Hematopoietic multipotent progenitor cell treated with erythropoietin and hydrocortisone succinate and interleukin-3 and kit ligand, for 6 days (in vitro differentiated cells): ENCODE results near the gene DOCK2.
"Not testable (repeated sequence)": the region's sequence is repeated elsewhere in the genome, so short reads cannot be mapped to it uniquely, and the experiment has no call there.

Source experiments
- DNase-seq: peaks from one replicate; pipeline ENCODE4 v3.0.0-alpha.2; 2015

DOCK2 gene

DNA sequence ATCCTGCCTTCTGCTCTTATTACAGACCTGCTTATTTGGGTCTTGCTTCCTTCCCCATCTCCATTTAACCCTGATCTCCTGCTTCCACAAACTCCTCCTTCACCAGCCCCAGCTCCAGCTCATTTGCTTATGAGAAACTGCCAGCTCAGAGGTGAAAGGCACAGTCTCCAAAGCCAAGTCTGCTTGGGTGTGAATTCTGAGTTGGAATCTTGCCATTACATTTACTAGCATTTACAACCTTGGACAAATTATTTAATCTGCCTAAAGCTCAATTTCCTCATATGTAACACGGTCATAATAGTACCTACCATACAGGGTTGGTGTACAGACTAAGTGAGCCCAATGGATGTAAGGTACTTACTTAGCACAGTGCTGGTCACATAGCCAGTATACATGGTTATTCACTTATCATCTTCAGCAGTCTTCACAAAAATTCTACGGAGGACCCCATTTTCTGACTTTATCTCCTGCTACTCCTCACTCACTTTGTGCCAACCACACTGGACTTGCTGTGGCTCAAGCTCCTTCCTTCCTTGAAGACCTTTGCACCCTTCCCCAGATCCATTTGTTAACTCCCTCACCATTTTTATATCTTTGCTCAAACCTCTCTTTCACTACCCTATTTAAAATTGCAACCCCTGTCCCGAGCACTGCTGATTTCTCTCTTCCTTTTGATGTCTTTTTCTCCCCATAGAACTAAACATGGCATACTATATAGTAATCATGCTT, 86.2 kb downstream of the DOCK2 start:
- DNase-seq = no peak

DNA sequence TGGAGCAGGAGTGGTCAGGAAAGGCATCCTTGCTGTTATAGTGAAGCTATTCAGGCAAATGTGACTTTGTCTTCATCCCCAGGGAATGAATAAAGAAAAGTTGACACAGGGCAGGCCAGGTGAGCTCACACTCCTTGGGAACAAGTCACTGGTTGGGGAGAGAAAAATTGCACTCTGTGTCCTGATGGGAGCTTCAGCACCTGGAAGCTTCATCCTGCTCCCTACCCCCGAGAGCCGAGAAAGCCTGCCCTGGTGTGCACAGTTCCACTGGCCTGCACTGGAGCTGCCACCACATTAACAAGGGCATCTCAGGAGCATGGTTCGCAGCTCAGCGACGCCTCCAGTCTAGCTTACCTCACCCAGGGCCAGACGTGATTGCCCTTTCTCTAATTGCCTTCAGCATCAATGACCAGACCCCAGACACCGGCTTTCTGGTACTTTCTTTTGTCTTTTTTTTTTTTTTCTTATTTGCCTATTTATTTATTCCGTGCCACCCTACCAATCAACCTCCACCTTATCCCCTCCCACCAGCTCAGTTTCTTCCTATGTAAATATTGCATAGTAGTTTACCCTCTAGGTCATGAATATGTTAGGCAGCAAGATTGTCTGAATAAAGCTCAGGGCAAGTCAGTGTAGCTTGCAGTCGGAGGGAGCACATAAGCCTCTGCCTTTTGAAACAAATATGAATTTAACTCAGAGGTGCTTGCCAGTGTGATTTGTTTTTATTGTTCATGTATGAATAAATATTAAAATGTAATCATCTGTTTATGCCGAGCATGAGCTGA, 87.4 kb downstream of the DOCK2 start:
- no peak for DNase-seq

GRCh38 chr5:169725665-169726064, 88.6 kb downstream of the DOCK2 start:
- not testable (repeated sequence) for DNase-seq

DNA sequence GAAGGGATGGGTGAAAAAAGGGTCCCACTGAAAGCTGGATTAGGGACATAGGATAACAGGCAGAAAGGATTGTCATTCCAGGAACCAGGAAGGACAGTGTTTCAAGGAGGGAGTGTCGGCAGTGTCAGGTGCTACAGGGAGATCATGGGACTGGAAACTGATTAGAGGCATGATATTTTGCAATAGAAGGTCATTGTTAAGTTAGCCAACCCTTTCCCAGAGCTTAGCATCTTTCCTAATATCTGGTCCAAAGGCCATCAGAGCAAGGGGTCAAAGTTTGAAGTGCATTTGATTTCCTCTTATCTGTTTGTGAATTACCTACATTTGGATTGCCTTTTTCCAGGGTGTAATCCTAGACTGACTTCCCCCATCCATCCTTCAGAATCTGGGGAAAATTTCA, 91.3 kb downstream of the DOCK2 start:
- DNase-seq = no peak

DNA sequence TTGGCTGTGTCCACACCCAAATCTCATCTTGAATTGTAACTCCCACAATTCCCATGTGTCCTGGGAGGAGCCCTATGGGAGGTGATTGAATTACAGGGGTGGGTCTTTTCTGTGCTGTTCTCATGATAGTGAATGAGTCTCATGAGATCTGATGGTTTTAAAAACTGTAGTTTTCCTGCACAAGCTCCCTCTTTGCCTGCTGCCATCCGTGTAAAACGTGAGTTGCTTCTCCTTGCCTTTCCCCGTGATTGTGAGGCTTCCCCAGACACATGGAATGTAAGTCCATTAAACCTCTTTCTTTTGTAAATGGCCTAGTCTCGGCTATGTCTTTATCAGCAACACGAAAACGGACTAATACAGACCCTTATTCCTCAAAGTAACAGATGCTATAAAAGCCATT, 94.1 kb downstream of the DOCK2 start:
- DNase-seq = no peak

- DNase-seq = peak; percentile 51
Measured at GRCh38 chr5:169732841-169733240, 95.8 kb downstream of the DOCK2 start.

DNA sequence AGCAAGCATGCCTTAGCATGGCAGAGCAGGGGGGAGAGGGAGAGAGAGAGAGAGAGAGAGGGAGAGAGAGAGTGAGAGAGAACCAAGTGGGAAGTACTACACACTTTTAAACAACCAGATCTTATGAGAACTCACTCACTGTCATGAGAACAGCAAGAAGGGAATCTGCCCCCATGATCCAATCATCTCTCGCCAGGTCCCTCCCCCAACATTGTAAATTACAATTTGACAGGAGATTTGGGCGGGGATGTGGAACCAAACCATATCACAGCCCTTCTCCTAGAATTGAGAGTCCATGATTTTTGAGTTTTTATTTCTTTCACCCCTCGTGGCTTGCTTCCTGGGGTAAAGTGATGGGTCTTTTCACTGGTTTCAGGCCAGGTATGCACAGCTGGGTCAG, 98.8 kb downstream of the DOCK2 start:
- no peak for DNase-seq

DNA sequence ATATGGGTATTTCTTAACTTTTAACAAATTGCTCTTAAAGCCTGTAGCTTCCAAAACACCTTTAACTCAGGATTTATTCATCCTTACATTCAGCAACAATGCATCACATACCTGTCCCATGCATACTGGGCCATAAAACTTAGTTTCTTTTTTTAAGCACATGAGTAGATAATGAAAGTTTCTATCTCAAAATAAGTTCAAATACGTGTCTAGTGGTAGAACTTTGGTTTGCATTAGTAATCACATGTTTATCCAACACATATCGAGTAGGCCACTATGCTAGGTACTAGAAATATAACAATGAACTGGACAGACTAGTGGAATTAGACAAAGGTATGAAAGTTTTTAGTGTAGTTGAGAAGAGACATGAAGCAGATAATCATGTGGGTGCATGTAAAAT, 99.6 kb downstream of the DOCK2 start:
- no peak for DNase-seq

DNA sequence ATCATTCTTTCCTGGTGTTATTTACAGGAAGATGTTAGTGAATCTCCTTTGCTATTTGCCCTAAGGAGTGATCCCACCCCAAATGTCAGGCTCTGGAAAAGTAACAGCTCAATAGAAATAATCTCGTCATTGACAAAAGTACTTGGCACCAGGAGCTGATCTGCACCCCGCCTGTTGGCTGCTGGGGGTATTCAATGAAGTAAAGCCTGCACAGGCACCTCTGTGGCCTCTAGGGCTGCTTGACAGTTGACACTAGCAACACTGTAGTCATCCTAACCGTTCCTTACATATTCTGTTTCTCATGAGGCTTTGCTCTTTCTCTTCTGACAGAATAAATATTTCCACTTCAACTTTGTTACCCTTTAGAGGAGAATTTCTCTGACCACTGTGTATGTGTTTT, 103.4 kb downstream of the DOCK2 start:
- peak; percentile 28 for DNase-seq

DNA sequence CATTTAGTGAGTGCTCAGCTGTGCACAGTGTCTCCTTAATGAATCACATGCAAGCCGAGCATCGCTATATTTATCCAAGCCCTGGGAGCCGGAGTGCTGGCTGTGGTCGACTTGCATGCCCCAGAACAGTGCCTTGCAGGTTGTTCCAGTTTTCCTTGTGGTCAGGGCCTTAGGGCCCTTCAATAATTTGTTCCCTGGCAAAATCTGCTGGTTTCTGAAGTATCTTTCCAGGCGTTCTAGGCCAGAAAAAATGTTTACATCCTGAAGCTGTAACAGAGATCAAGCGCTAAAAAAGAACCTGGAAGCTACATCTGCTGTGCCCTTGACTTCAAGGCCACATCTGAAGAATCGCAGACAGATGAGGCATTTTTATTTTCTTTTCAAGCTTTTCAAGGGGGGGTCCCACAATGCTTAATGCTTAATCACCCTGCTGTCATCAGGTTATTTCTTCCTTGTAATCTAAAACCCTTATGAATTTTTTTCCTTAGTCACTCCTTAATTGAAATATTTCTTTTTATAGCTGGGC, 105.8 kb downstream of the DOCK2 start:
- DNase-seq = no peak

- DNase-seq = no peak
Measured at GRCh38 chr5:169744336-169744735, 107.3 kb downstream of the DOCK2 start.

- no peak for DNase-seq
Measured at GRCh38 chr5:169745441-169746146, 108.5 kb downstream of the DOCK2 start.

DNA sequence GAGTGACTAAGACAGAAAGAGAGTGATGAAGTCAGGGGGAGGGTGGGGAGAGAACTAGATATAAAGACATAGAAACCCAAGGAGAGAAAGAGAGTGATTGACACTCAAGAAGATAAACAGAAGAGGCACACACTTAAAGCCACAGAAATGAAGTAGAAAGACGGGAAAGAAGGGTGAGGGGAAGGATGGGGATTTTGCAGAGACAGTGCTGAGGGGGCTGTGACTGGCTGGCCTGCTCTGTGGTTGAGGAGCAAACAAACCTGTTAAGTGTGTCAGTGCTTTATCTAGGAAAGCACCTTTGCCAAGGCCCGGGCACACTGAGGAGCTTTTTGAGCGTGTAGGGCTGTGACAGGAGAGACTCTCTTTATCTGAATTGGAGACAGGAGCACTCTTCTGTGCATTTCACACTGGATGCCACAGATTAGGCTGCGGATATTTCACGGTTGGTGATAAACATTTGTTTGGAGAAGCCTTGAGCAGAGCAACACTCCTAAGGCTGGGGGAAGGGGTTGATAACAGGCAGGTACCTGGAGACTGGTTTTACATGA, 109.1 kb downstream of the DOCK2 start:
- peak; percentile 91 for DNase-seq

DNA sequence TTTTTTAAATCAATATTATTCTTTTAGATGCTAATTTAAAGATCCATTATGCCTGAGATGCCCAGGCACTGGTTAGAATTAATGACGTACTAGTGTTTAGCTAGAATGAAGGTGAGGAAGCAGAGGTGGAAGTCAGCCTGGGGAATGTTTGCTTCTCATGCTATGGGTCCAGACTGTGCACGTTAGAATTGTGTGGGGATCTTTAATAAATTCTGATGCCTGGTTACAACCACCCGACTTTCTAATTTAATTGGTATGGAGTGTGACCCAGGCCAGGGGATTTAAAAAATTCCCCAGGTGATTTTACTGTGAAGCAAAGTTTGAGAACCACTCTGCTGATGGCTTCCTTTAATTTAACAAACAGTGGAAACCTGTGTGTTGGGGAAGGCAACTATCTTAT, 111.1 kb downstream of the DOCK2 start:
- no peak for DNase-seq

DNA sequence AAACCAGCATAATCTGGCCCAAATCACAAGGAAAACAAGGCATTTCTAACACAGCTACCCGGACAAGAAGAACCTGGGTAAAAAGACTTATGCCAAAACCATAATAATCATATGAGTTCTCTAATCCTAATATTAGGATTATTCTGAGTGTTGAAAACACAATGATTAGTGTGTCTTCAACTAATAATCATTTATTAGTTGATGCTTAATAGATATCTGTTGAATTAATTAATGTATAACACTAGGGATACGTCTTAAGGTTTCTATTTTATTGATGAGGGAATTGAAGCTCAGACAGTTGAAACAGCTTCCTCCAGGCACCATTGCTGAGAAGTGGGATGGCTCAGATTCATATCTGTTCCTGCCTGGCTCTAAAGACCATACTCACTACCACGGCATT, 112.2 kb downstream of the DOCK2 start:
- DNase-seq = no peak

DNA sequence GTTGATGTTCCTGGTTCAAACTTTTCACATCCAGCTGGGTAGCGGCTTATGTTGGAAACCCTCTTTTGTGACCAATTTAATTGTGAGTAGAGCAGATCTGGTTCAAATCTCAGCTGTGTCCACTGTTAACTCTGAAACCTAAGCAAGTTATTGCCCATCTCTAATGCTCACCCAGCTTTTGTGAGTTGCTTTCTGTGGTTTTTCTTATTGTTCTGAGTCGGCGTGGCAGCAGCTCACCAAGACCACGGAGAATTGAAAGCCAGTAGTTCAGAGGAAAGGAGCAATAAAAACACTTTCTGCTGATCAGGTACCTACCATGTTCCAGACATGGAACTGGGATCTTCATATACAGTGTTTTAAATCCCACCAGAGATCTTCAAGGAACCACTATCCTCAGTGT, 114.4 kb downstream of the DOCK2 start:
- DNase-seq = no peak

DNA sequence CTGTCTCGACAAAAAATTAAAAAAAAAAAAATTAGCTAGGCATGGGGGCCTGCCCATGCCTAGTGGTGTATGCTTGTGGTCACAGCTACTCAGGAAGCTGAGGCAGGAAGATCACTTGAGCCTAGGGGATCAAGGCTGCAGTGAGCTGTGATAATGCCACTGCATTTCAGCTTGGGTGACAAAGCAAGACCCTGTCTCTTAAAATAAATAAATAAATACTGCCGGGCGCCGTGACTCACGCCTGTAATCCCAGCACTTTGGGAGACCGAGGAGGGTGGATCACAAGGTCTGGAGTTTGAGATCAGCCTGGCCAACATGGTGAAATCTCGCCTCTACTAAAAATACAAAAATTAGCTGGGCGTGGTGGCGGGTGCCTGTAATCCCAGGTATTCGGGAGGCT, 115.5 kb downstream of the DOCK2 start:
- DNase-seq = not testable (repeated sequence)

- no peak for DNase-seq
Measured at GRCh38 chr5:169753795-169754194, 116.7 kb downstream of the DOCK2 start.

DNA sequence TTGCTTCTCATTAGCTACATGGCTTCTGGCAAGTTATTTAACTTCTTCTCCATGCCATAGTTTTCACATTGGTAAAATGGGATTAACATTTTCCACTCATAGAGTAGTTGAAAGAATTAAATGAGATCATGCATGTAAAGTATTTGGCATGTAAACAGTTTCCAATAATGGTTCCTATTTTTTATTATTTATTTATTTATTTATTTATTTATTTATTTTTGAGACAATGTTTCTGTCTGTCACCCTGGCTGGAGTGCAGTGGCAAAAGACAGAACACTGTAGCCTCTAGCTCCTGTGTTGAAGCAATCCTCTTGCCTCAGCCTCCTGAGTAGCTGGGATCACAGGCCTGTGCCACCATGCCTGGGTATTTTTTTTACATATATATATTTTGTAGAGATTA, 117.7 kb downstream of the DOCK2 start:
- DNase-seq = no peak

- DNase-seq = no peak
Measured at GRCh38 chr5:169756071-169756765, 119.1 kb downstream of the DOCK2 start.

GRCh38 chr5:169757016-169757415, 119.9 kb downstream of the DOCK2 start:
- no peak for DNase-seq

DNA sequence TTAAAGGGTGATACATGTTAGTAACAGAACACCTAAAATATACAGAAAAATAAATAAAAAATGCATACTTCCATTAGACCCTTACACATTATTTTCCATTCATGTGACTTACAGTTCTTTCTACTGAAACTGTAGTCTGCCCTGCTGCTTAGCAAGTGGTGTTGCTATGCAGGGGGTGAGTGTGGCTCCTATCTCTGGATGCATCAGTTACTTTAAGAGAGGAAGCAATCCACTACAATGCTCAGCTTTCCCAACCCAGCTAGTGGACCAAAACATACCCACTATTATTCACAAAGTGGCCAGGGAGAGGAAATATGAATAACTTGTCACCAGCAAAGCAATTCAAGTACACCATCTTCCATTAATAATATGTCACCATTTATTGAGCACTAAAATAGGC, 121.8 kb downstream of the DOCK2 start:
- DNase-seq = no peak

DNA sequence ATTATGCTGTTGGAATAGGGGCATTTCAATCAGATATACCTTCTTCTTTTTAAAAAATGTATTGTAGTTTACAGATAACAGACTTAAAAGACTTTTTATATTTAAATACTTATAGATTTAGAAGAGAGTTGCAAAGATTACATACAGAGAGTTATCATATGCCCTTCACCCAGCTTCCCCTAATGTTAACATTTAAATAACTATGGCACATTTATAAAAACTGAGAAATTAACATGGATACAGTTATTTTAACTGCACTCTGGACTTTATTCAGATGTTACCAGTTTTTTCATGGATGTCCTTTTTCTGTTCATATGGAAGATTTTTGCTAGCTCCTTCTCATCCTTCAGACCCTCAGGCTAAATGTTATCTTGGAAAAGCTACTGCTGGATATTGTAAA, 123.2 kb downstream of the DOCK2 start:
- DNase-seq = no peak
